Measurements from ENCODE around the gene FTSJ3. TPM values are rescaled to one million over a fixed set of nuclear protein-coding genes. Genes with fewer than 3 reads are reported as not detected.
"Not testable (repeated sequence)": the region's sequence is repeated elsewhere in the genome, so short reads cannot be mapped to it uniquely, and the experiment has no call there.

The FTSJ3 gene
- 10 to 100 TPM; 47.0 to 55.8 TPM for total RNA-seq

- Mint-ChIP-seq H3K27ac (peak within 1 kb of the TSS; percentile 99 to 100), H3K9me3 (no peaks in the 10 kb centered on the region), H3K36me3 (peaks cover 73 to 77% of the 10 kb centered on the region in 2 donors)
- ATAC-seq (peak; percentile 93 to 94), DNase-seq (ENCODE audit: low spot score in 2 of 2) (peak; percentile 93 to 97)
These were observed at the start of gene FTSJ3, which contains the start of gene PSMC5 for GRCh38 chr17:63827002-63827800. Gene FTSJ3, minus strand, starts transcription at chr17:63827663. Its CDS starts 761 bp downstream, at chr17:63826902. Gene PSMC5, plus strand, starts transcription at chr17:63827431. Its CDS starts 60 bp downstream, at chr17:63827491.

- not testable (repeated sequence) for DNase-seq (ENCODE audit: low spot score in 2 of 2); H3K36me3 Mint-ChIP-seq; ATAC-seq; H3K9me3 Mint-ChIP-seq; H3K27ac Mint-ChIP-seq
These were observed 47.2 kb upstream of the FTSJ3 start for GRCh38 chr17:63874693-63875092.

GRCh38 chr17:63874061-63874626, 46.7 kb upstream of the FTSJ3 start:
- not testable (repeated sequence) for H3K36me3 Mint-ChIP-seq; H3K9me3 Mint-ChIP-seq; H3K27ac Mint-ChIP-seq; DNase-seq (ENCODE audit: low spot score in 2 of 2)
- peak in 1 of 2 donors; percentile 39 for ATAC-seq

- not testable (repeated sequence) for H3K36me3 Mint-ChIP-seq; ATAC-seq; H3K27ac Mint-ChIP-seq; DNase-seq (ENCODE audit: low spot score in 2 of 2); H3K9me3 Mint-ChIP-seq
These were observed 46.1 kb upstream of the FTSJ3 start, which contains the start of gene CSH2 for GRCh38 chr17:63873577-63873976. Gene CSH2, minus strand, starts transcription at chr17:63873677. Its CDS starts 63 bp downstream, at chr17:63873614.

GRCh38 chr17:63871646-63872365, 44.3 kb upstream of the FTSJ3 start:
- ATAC-seq; H3K36me3 Mint-ChIP-seq; DNase-seq (ENCODE audit: low spot score in 2 of 2); H3K27ac Mint-ChIP-seq; H3K9me3 Mint-ChIP-seq: not testable (repeated sequence)

- H3K9me3 Mint-ChIP-seq; DNase-seq (ENCODE audit: low spot score in 2 of 2); ATAC-seq; H3K27ac Mint-ChIP-seq; H3K36me3 Mint-ChIP-seq: not testable (repeated sequence)
These were observed 42.8 kb upstream of the FTSJ3 start for GRCh38 chr17:63870292-63870665.

- H3K36me3 Mint-ChIP-seq; H3K27ac Mint-ChIP-seq; H3K9me3 Mint-ChIP-seq; DNase-seq (ENCODE audit: low spot score in 2 of 2); ATAC-seq: not testable (repeated sequence)
These were observed 42.2 kb upstream of the FTSJ3 start for GRCh38 chr17:63869491-63870291.

GRCh38 chr17:63866625-63867024, 39.2 kb upstream of the FTSJ3 start:
- not testable (repeated sequence) for ATAC-seq; H3K9me3 Mint-ChIP-seq; DNase-seq (ENCODE audit: low spot score in 2 of 2); H3K36me3 Mint-ChIP-seq
- peak overlapping the region in 1 of 2 donors; percentile 68 for H3K27ac Mint-ChIP-seq

GRCh38 chr17:63859257-63859656, 31.8 kb upstream of the FTSJ3 start:
- H3K9me3 Mint-ChIP-seq: no peaks in the 10 kb centered on the region
- H3K36me3 Mint-ChIP-seq: no peaks in the 10 kb centered on the region
- ATAC-seq (no peak), DNase-seq (ENCODE audit: low spot score in 2 of 2) (no peak)
- no peak overlapping the region for H3K27ac Mint-ChIP-seq

GRCh38 chr17:63856425-63856824, 29.0 kb upstream of the FTSJ3 start:
- not testable (repeated sequence) for H3K27ac Mint-ChIP-seq; H3K9me3 Mint-ChIP-seq; DNase-seq (ENCODE audit: low spot score in 2 of 2); H3K36me3 Mint-ChIP-seq; ATAC-seq

- H3K9me3 Mint-ChIP-seq: no peaks in the 10 kb centered on the region
- no peaks in the 10 kb centered on the region for H3K36me3 Mint-ChIP-seq
- no peak for DNase-seq (ENCODE audit: low spot score in 2 of 2)
- no peak overlapping the region for H3K27ac Mint-ChIP-seq
- ATAC-seq: no peak
These were observed 27.7 kb upstream of the FTSJ3 start for GRCh38 chr17:63855185-63855584.

- Mint-ChIP-seq H3K27ac (no peak overlapping the region), H3K9me3 (no peaks in the 10 kb centered on the region), H3K36me3 (no peaks in the 10 kb centered on the region)
- no peak for DNase-seq (ENCODE audit: low spot score in 2 of 2)
- ATAC-seq: no peak
These were observed 27.2 kb upstream of the FTSJ3 start for GRCh38 chr17:63854709-63855108.

GRCh38 chr17:63853260-63853659, 25.8 kb upstream of the FTSJ3 start:
- DNase-seq (ENCODE audit: low spot score in 2 of 2) (no peak), ATAC-seq (no peak)
- peaks cover 1 to 2% of the 10 kb centered on the region in 2 donors for H3K36me3 Mint-ChIP-seq
- no peak overlapping the region for H3K27ac Mint-ChIP-seq
- peaks cover 1 to 5% of the 10 kb centered on the region in 2 donors for H3K9me3 Mint-ChIP-seq

GRCh38 chr17:63850401-63850800, 22.9 kb upstream of the FTSJ3 start:
- DNase-seq (ENCODE audit: low spot score in 2 of 2): peak in 1 of 2 donors; percentile 40

GRCh38 chr17:63848834-63849689, 21.6 kb upstream of the FTSJ3 start:
- H3K27ac Mint-ChIP-seq: peak overlapping the region; percentile 79 to 92
- ATAC-seq: peak; percentile 93 to 98
- peak; percentile 95 to 97 for DNase-seq (ENCODE audit: low spot score in 2 of 2)
- peaks cover 7 to 10% of the 10 kb centered on the region in 2 donors for H3K9me3 Mint-ChIP-seq
- peaks cover 8% of the 10 kb centered on the region in 2 donors for H3K36me3 Mint-ChIP-seq

More at GRCh38 chr17:63850401-63850800, 22.9 kb upstream of the FTSJ3 start:
- peaks cover 8% of the 10 kb centered on the region in 2 donors for H3K36me3 Mint-ChIP-seq
- peaks cover 7 to 10% of the 10 kb centered on the region in 2 donors for H3K9me3 Mint-ChIP-seq
- ATAC-seq: no peak
- no peak overlapping the region for H3K27ac Mint-ChIP-seq
